ENCODE data around the gene GSG1L.

DNA sequence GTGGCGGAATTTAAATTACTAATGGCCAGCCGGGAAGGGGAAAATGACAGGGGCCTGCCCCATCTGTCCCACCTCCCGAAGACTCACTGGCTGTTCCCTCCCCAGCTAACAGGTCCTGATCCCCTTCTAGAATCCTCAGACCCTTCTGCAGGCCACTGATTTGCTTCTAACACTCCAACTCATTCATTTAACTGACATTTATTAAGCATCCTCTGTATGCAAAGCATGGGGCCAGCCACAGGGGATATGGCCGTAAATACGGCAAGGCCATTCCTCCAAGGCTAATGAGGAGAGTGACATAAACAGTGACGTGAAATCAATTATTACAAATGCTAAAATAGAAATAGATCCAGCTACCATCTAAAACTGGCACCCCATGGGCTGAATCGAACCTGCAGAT is 195.3 kb downstream of the GSG1L start:
- TF ChIP-seq CTCF (conservative IDR thresholded peaks at IDR 0.05) (no peak), EZH2 (IDR thresholded peaks at IDR 0.05; ENCODE audit: low read depth) (no peak)

All from PC-9 (cell line).